A673 (cell line): Measurements from ENCODE around the gene DDX5. TPM values are rescaled to one million over a fixed set of nuclear protein-coding genes. Genes with fewer than 3 reads are reported as not detected.

Experiments
- BruUV-seq: library from RNA; stranded (reverse); fragments of 400-500 nt; replicated peaks from 2 replicates; lab custom pipeline; 2021; lab: Mats Ljungman, UMichigan
- CTCF ChIA-PET: fragments of 300-600 bp; sonication (Branson Sonifier 250); formaldehyde crosslinking; loops from one replicate; lab custom pipeline; 2022; ENCODE audit warnings: antibody characterized with exemption; lab: Charles Lee
- POLR2A ChIA-PET: fragments of 300-600 bp; sonication (Branson Sonifier 250); formaldehyde crosslinking; loops from one replicate; lab custom pipeline; 2022; ENCODE audit warnings: antibody characterized with exemption; ENCODE audit not compliant: low non-redundant PET; lab: Charles Lee
- DNase-seq: peaks from one replicate; pipeline ENCODE4 v3.0.0-alpha.2; 2015; ENCODE audit warnings: low spot score
- H3K27ac ChIP-seq: fragments of 200-600 bp; sonication (generic); 2 replicates; pipeline ENCODE4 v1.5.1; 2016; ENCODE audit warnings: mixed run types, low read depth, mild to moderate bottlenecking, mixed read lengths, antibody characterized with exemption, low read length; ENCODE audit not compliant: poor library complexity, severe bottlenecking
- H3K27me3 ChIP-seq: fragments of 200-600 bp; sonication (generic); replicated peaks from 2 replicates; pipeline ENCODE4 v1.6.1; 2017; ENCODE audit warnings: mixed run types, low read depth, mild to moderate bottlenecking, mixed read lengths, antibody characterized with exemption, low read length; ENCODE audit not compliant: insufficient read depth, poor library complexity
- H3K36me3 ChIP-seq: fragments of 200-600 bp; sonication (generic); 2 replicates; pipeline ENCODE4 v1.6.1; 2016; ENCODE audit warnings: mixed run types, mild to moderate bottlenecking, mixed read lengths, antibody characterized with exemption, low read length; ENCODE audit not compliant: insufficient read depth, poor library complexity, severe bottlenecking
- H3K4me1 ChIP-seq: fragments of 200-600 bp; sonication (generic); 2 replicates; pipeline ENCODE4 v1.6.1; 2017; ENCODE audit warnings: mixed run types, mild to moderate bottlenecking, mixed read lengths, antibody characterized with exemption, low read length; ENCODE audit not compliant: insufficient read depth, poor library complexity, severe bottlenecking
- H3K4me3 ChIP-seq: fragments of 200-600 bp; sonication (generic); 2 replicates; pipeline ENCODE4 v1.5.1; 2016; ENCODE audit warnings: low read depth, mixed run types, mild to moderate bottlenecking, mixed read lengths, low read length; ENCODE audit not compliant: poor library complexity, severe bottlenecking
- H3K9me3 ChIP-seq: fragments of 200-600 bp; sonication (generic); 2 replicates; pipeline ENCODE4 v1.6.1; 2016; ENCODE audit warnings: mixed run types, low read depth, mild to moderate bottlenecking, mixed read lengths, antibody characterized with exemption, low read length; ENCODE audit not compliant: poor library complexity, severe bottlenecking
- CTCF ChIP-seq: fragments of 300-800, 200-600 bp; sonication (generic); conservative IDR thresholded peaks from 2 replicates; pipeline ENCODE4 v1.5.1; 2017; ENCODE audit warnings: low read depth, mild to moderate bottlenecking, antibody characterized with exemption, low read length, moderate library complexity, mixed read lengths
- EZH2 ChIP-seq: fragments of 200-600 bp; sonication (generic); IDR thresholded peaks from 2 replicates; pipeline ENCODE4 v1.6.1; 2017; ENCODE audit warnings: borderline replicate concordance, low read depth, mild to moderate bottlenecking, mixed read lengths, antibody characterized with exemption, low read length; ENCODE audit not compliant: poor library complexity, severe bottlenecking
- intact Hi-C: fragments of 100-400 bp; cut with micrococcal nuclease; formaldehyde crosslinking; loops from one replicate; pipeline ENCODE4 v1.10.0; 2022; ENCODE audit not compliant: unreplicated experiment
- total RNA-seq: library from RNA; stranded (reverse); gene quantifications from 2 replicates; pipeline ENCODE4 v1.2.3, GENCODE V29; 2021

Gene DDX5
- total RNA-seq, 1 experiment from 2014 or later = 911 TPM

GRCh38 chr17:64520359-64520758 lies 14.3 kb upstream of the DDX5 start:
- H3K27ac ChIP-seq = no peak overlapping the region
- no peak for DNase-seq
- H3K9me3 ChIP-seq = no peaks in the 10 kb centered on the region
- no peaks in the 10 kb centered on the region for H3K27me3 ChIP-seq
- H3K36me3 ChIP-seq = peaks cover 89% of the 10 kb centered on the region
- peaks cover 12% of the 10 kb centered on the region for H3K4me1 ChIP-seq
- intact Hi-C loops = no loop called here
- TF ChIP-seq EZH2 = no peak
- no peak for TF ChIP-seq CTCF
- BruUV-seq = no TSS peak
- CTCF ChIA-PET = no interaction called here
- POLR2A ChIA-PET = no interaction called here
- no peak overlapping the region for H3K4me3 ChIP-seq

- H3K36me3 ChIP-seq = peaks cover 89% of the 10 kb centered on the region
- H3K27me3 ChIP-seq = no peaks in the 10 kb centered on the region
- H3K4me1 ChIP-seq = peaks cover 12% of the 10 kb centered on the region
- DNase-seq = peak; percentile 61
- H3K27ac ChIP-seq = peak overlapping the region; percentile 34
- no TSS peak for BruUV-seq
- ChIA-PET CTCF (no interaction called here), POLR2A (no interaction called here)
- no peaks in the 10 kb centered on the region for H3K9me3 ChIP-seq
- intact Hi-C loops = no loop called here
- H3K4me3 ChIP-seq = no peak overlapping the region
- TF ChIP-seq CTCF = no peak
These were observed 13.5 kb upstream of the DDX5 start for GRCh38 chr17:64519601-64520000.

GRCh38 chr17:64515829-64516228 lies 9.7 kb upstream of the DDX5 start:
- ChIA-PET CTCF (no interaction called here), POLR2A (no interaction called here)
- Histone ChIP-seq H3K36me3 (peaks cover 88% of the 10 kb centered on the region), H3K27me3 (no peaks in the 10 kb centered on the region), H3K4me1 (peaks cover 12% of the 10 kb centered on the region), H3K9me3 (no peaks in the 10 kb centered on the region), H3K4me3 (no peak overlapping the region), H3K27ac (no peak overlapping the region)
- TF ChIP-seq EZH2 (no peak), CTCF (no peak)
- DNase-seq = no peak
- no TSS peak for BruUV-seq
- intact Hi-C loops = no loop called here
